ENCODE data around the gene NELL1.

DNA sequence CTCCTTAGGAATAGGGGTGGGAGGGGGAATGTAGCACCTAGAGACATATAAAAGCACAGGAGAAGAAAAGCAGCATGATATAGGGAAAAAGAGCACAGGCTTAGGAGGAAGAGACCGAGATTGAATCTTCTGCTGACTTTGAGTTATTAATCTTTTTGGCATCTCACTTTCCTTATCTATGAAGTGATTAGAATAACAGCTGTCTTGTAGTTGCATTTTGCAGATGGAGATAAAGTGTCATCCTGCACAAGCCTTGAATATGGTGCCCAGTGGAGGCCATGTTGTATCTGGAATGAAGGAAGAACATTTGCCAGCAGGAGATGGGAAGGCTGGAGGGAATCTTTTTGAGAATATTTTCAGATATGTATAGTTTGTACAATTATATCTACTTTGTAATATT is 594.7 kb downstream of the NELL1 start:
- TF ChIP-seq POLR2A (IDR thresholded peaks at IDR 0.05), result no peak
- TF ChIP-seq, protein P1, sequence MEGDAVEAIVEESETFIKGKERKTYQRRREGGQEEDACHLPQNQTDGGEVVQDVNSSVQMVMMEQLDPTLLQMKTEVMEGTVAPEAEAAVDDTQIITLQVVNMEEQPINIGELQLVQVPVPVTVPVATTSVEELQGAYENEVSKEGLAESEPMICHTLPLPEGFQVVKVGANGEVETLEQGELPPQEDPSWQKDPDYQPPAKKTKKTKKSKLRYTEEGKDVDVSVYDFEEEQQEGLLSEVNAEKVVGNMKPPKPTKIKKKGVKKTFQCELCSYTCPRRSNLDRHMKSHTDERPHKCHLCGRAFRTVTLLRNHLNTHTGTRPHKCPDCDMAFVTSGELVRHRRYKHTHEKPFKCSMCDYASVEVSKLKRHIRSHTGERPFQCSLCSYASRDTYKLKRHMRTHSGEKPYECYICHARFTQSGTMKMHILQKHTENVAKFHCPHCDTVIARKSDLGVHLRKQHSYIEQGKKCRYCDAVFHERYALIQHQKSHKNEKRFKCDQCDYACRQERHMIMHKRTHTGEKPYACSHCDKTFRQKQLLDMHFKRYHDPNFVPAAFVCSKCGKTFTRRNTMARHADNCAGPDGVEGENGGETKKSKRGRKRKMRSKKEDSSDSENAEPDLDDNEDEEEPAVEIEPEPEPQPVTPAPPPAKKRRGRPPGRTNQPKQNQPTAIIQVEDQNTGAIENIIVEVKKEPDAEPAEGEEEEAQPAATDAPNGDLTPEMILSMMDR (IDR thresholded peaks at IDR 0.05), result no peak
- TF ChIP-seq EP300 (IDR thresholded peaks at IDR 0.05), result no peak
- TF ChIP-seq POLR2AphosphoS5 (IDR thresholded peaks at IDR 0.05), result no peak

All from upper lobe of left lung (tissue), 4 donors.